RWPE1 (cell line): ENCODE results near the gene TMEM151A.
A peak's percentile ranks its signal among the peaks of the same experiment; 100 is the strongest.
"Not testable (repeated sequence)": the region's sequence is repeated elsewhere in the genome, so short reads cannot be mapped to it uniquely, and the experiment has no call there.

Experiments
- CTCF ChIA-PET: fragments of 350-600 bp; sonication (Branson Sonifier 250); formaldehyde crosslinking; extraction: SDS; loops from one replicate; lab custom pipeline; 2021; lab: Yijun Ruan, JAX
- POLR2A ChIA-PET: fragments of 400-600 bp; formaldehyde crosslinking; extraction: SDS; loops from one replicate; lab custom pipeline; 2020; ENCODE audit warnings: antibody characterized with exemption; ENCODE audit not compliant: low non-redundant PET; lab: Yijun Ruan, JAX
- DNase-seq: peaks from one replicate; pipeline ENCODE4 v3.0.0; 2012; ENCODE audit warnings: low spot score
- H3K27ac ChIP-seq: fragments of 450-650 bp; 2 replicates; pipeline ENCODE4 v1.5.1; 2017
- CTCF ChIP-seq: fragments of 450-650 bp; conservative IDR thresholded peaks from 2 replicates; pipeline ENCODE4 v1.5.1; 2017; ENCODE audit warnings: low read depth, mild to moderate bottlenecking

The TMEM151A gene

DNA sequence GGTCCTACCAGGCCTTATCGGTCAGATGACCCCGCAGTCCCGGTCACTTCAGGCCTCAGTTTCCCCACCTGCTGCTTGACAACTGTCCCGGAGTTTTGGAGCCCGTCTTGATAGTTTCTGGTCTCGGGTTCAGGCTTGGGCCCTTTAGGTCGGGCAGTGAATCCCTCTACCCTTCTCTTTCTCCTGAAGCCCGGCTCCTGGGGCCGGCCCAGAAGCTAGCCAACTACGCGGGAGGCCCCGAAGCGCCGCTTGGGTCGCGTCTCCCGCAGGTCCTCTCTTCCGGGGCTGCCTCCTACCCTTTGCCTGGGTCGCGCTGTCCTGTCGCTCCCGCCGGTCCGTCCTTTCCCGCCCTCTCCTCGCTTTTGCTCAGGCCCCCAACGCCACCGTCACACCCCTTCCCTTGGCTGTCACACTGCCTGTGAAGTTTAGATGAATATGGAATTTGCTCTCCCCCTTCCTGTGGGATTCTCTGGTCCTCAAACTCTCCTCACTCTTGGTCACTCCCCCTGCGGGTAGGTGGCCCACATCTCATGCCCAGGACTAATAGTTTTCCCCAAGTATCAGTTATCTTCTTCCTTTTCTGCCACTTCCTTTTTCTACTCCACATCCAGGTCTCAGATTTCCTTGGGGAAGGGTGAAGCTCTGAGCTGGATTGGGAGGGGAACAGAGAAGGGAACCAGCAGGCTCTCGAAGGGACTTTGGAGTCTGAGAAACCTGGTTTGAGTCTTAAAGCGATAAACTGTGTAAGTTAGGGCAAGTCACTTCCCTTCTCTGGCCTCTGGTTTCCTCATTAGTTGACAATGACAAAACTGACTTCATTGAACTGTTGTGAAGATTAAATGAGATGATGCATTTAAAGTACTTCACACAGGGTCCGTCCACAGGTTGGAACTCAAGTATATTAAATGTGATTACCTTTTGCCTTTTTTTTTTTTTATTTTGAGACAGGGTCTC, 22.5 kb upstream of the TMEM151A start:
- ChIA-PET POLR2A (no interaction called here), CTCF (interaction anchor here (0.7 kb wide), 1 partner anchor 356 kb away, joined by 3 read pairs; no protein-coding TSS in a partner anchor)
- no peak for TF ChIP-seq CTCF
- H3K27ac ChIP-seq, result peak overlapping the region; percentile 95
- peak; percentile 20 for DNase-seq

- ChIA-PET POLR2A (no interaction called here), CTCF (interaction anchor here (0.5 to 1.9 kb wide), 2 partner anchors 11 to 13 kb away, joined by 5 to 13 read pairs; no protein-coding TSS in a partner anchor)
- TF ChIP-seq CTCF, result no peak
- DNase-seq, result no peak
- peak overlapping the region; percentile 77 for H3K27ac ChIP-seq
These were observed 19.9 kb upstream of the TMEM151A start for GRCh38 chr11:66271816-66272215.

DNA sequence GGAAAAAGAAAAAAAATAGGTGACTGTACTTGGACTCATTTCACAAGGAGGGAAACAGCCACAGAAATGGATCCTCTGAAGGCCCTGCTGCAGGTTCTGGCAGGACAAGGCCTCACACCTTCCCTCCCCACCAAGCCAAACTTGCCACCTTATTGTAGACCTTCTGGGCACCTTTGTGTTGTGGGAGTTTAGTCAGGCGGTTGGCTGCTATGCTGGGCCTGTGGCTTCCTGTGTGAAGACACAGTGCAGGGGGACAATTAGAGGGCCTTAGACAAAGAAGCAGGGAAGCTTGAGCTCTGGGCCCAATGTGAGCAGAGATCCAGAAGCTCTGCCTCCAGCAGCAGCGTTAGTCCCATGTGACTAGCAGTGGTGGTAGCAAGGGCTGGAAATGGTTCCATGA, 19.1 kb upstream of the TMEM151A start:
- CTCF ChIA-PET, result interaction anchor here (1.4 to 1.9 kb wide), 2 partner anchors 10 to 14 kb away, joined by 3 to 13 read pairs; no protein-coding TSS in a partner anchor

DNA sequence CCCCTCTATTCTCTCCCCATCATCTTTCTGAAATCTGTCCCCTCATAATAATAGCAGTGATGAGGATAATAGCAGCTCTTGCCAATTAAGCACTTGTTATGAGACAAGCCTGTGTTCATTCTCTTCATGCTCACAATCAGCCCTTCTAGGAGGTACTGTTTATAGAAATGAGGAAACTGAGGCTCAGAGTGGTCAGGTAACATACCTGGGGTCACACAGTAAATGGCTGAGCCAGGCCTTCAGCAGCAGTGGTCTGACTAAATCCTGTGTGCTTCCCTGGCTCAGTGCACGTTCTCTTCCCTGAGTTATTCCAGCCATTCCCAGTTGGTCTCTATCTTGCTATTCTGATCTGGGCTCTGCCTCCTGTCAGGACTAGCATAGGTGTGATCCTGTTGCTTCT, 17.5 kb upstream of the TMEM151A start:
- no peak for TF ChIP-seq CTCF
- CTCF ChIA-PET, result interaction anchor here (1.8 kb wide), 1 partner anchor 9 kb away, joined by 4 read pairs; no protein-coding TSS in a partner anchor
- H3K27ac ChIP-seq, result peak overlapping the region; percentile 77
- POLR2A ChIA-PET, result interaction anchor here (0.5 kb wide), 1 partner anchor 16 kb away, joined by 3 read pairs; no protein-coding TSS in a partner anchor
- no peak for DNase-seq

More for the DNA sequence above, 19.1 kb upstream of the TMEM151A start:
- TF ChIP-seq CTCF, result no peak
- H3K27ac ChIP-seq, result peak overlapping the region; percentile 77
- no peak for DNase-seq
- POLR2A ChIA-PET, result no interaction called here

GRCh38 chr11:66275396-66275795, 16.3 kb upstream of the TMEM151A start:
- ChIA-PET POLR2A (no interaction called here), CTCF (no interaction called here)
- peak overlapping the region; percentile 77 for H3K27ac ChIP-seq
- TF ChIP-seq CTCF, result no peak
- DNase-seq, result no peak

GRCh38 chr11:66275984-66276612, 15.6 kb upstream of the TMEM151A start:
- TF ChIP-seq CTCF, result no peak
- peak overlapping the region; percentile 77 for H3K27ac ChIP-seq
- ChIA-PET CTCF (no interaction called here), POLR2A (no interaction called here)
- DNase-seq, result no peak

GRCh38 chr11:66276619-66277018, 15.1 kb upstream of the TMEM151A start:
- DNase-seq, POLR2A ChIA-PET: not testable (repeated sequence)
- CTCF ChIA-PET, result interaction anchor here (0.8 kb wide), 1 partner anchor 35 kb away, joined by 3 read pairs; no protein-coding TSS in a partner anchor
- H3K27ac ChIP-seq, result peak overlapping the region; percentile 77

DNA sequence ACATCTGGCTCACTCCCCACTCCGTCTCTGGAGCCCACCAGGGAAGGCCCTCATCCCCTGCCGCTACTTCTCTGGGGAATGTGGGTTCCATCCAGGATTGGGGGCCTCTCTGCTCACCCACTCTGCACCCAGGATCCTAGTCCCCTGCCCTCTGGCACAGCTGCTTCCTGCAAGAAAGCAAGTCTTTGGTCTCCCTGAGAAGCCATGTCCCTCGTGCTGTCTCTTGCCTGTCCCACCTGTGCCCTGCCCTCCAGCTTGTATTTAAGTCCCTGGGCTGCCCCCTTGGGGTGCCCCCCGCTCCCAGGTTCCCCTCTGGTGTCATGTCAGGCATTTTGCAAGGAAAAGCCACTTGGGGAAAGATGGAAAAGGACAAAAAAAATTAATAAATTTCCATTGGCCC, 14.6 kb upstream of the TMEM151A start:
- POLR2A ChIA-PET, DNase-seq: not testable (repeated sequence)
- CTCF ChIA-PET, result interaction anchor here (0.8 kb wide), 1 partner anchor 34 kb away, joined by 3 read pairs; no protein-coding TSS in a partner anchor
- peak overlapping the region; percentile 77 for H3K27ac ChIP-seq
